ENCODE data around the gene MVD.

DNA sequence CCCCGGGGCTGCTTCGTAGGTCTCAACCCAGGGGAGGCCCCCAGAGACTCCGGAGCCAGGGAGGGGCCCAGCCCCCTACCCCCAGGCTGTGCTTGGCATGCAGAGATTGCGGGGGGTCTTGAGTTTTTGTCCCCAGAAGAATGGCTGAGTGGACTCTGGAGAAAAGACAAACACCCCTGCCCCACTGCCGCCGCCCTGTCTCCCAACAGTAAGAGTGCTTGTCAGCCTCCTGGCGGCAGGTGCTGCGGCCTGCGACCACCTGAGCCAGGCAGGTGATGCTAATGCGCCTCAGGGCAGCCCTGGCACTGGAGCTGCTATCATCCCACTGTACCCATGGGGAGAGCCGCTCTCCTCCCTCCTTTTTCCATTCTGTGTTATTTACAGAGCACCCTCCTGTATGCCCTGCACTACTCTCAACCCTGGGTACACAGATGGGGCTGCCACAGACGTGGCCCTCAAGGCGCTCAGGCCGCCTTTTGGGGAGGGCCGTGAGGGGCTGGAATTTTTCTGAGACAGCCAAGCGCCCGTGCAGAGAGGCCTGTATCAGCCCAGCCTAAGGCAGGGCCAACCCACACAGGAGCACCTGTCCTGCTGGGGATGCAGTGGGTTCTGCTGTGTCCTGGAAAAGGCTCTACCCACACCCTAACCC is 27.1 kb downstream of the MVD start:
- no peak for TF ChIP-seq CTCF (IDR thresholded peaks at IDR 0.05)
- TF ChIP-seq POLR2A (IDR thresholded peaks at IDR 0.05), result no peak
- no peak for TF ChIP-seq POLR2AphosphoS5 (IDR thresholded peaks at IDR 0.05)
